Stimulated activated CD4-positive, alpha-beta T cell treated with anti-CD3 and anti-CD28 coated beads, TNF-alpha, amount 100 ng/mL, for 1 hour (primary cell): ENCODE results near the gene CARNS1.

Experiments
- DNase-seq, 3 donors: peaks; one replicate each; pipeline ENCODE4 v3.0.0-alpha.2; 2020; ENCODE audit warnings: low read depth in 3 of 3, low spot score in 1 of 3

CARNS1 gene

DNA sequence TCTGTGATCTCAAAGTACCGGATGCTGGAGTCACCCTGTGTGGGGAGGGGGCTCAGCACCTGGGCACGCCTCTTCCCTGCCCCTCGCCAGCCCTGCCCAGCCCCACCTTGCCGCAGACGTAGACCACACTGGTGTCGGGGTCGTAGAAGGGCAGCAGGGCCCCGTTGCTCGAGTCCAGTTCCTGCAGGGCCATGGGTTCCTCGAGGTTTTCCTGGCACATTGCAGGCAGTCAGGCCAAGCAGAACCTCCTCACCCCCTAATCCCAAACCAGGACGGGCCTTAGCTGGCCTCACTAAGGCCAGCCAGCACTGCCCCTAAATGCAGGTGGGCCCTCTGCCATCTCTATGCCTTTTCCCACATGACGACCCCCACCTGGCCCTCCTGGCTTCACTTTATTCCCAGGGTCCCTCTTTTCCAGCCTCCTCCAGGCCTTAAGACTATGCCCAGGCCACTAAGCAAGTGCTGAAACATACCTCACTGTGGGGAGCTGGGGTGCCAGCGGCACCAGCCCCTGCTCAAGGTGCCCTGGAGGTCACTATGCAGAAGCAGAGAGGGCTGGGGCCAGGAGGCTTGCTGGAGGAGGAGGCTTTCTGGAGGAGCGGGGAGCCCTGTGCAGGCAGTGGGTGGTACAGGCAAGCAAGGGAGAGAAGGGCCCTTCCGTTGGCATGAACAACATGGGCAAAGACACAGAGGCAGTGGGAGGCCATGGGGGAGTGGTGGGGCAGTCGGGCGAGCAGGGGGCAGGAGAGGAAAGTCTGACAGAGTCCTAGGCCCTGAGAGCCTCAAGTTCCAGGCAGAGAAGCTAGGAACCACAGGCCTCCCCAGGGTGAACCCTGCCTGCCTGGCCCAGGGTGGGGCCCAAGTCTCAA, 25.0 kb downstream of the CARNS1 start:
- DNase-seq: no peak

GRCh38 chr11:67441098-67441563, 25.7 kb downstream of the CARNS1 start:
- DNase-seq: no peak

GRCh38 chr11:67441731-67442351, 26.4 kb downstream of the CARNS1 start:
- DNase-seq: no peak

- DNase-seq: no peak
These were observed 27.3 kb downstream of the CARNS1 start for GRCh38 chr11:67442504-67443404.

DNA sequence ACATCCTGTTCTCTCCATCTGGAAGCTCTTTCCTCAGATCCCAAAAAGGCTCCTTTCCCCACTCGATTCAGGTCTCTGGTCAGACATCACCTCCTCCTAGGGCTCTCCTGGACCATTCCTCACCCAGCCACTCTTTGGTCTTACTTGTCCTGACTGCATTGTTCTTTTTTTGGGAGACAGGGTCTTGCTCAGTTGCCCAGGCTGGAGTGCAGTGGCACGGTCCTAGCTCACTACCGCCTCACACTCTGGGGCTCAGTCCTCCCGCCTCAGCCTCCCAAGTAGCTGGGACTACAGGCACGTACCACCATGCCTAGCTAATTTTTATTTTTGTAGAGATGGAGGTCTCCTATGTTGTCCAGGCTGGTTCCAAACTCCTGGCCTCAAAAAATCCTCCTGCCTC, 30.0 kb downstream of the CARNS1 start:
- DNase-seq: no peak

GRCh38 chr11:67448220-67448609, 32.7 kb downstream of the CARNS1 start:
- DNase-seq: no peak

DNA sequence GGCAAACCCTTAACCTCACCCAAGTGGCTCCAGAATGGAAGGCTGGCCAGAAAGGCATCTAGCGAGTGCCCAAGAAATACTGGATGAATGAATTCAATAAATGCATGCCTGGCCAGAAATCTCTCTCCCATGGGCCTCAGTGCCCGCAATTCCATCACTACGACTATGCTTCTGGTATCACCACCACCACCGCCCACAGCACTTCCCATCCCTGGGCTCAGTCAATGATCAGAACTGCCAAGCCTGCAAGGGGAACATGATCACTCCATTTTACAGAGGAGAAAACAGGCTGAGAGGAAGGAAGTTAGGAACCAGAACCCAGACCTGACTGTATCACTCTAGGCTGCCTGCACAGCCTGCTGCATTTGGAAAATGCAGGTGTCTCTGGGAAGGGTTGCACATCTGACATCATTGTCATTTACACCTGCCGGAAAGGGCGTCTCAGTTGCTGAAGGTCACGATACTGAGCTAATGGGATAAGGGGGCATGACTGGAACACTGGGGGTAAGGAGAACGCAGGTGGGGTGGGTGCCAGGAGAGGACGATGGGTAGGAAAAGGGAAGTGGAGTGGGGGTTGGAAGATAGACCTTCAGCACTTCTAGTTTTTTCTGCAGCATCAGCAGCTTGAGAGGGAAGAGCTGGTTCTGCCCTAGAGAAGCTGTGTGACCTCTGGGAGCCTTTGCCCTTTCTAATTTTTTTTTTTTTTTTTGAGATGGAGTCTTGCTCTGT, 33.8 kb downstream of the CARNS1 start:
- DNase-seq: no peak

DNA sequence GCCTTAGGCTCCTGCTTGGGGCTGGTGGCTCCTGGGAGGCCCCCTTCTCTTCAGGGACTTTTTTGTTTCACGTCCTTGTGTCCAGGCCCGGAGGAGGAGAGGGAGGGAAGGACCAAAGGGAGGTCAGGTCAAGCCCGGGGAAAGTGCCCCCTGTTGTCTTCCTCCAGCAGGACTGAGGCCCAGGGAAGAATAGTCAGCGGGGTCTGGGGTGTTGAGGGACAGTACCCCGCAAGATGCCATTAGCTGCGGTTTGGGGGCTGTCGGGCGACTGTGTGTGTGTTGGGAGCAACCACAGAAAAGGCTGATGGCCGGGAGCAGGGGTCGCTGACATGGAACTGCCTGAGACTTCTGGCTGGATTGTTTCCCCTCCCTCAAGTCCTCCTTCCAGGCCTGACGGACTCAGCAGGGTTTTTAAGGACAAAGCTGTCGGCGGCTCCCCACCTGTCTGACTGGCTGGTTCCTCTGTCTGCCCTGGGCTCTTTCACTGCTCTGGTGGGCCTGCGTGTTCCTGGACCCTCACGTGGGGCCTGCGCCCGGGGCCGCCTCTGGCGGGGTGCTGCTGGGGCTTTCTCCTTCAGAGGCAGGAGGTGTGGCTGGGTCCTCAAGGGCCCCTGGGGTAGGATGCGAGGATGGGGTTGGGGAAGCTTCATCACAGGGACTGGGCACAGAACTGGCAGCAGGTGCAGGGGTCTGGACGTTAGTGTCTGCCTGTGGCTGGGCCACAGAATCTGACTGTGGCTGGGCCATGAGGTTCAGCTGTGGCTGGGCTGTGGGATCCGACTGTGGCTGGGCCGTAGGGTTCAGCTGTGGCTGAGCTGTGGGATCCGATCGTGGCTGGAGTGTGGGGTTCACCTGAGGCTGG, 35.5 kb downstream of the CARNS1 start:
- DNase-seq: no peak

- DNase-seq: no peak
These were observed 36.1 kb downstream of the CARNS1 start for GRCh38 chr11:67451658-67451976.

DNA sequence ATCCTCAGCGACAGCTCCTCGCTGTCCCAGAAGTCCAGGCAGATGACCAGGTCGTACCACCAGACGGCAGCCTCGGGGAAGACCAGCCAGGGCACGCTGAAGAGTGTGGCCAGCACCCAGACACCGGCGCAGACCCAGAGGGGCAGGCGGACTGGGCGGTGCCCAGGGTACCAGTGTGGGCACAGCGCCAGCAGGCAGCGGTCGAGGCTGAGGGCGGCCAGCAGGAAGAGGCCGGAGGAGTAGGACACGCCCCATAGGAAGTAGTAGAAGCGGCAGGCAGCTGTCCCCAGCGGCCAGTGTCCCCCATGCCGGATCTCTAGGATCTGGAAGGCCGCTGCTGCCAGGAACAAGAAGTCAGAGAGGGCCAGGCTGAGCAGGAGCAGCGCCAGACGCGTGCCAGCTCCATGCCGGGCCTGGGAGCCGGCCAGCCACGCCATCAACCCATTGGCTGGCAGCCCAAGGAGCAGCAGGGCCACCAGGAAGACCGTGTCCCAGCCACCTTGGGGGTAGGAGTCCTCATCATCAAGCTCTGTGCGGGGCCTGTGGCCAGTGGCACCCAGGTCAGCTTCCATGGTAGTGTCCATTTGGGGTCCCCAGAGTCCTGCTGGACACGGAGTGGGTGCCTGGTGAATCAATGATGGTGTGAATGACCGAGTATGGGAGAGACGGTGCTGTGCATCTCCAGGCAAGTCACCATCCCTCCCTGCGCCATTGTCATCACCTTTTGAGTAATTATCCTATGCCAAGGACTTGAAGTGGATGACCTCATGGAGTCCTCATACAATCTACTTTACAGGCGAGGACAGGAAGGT, 36.9 kb downstream of the CARNS1 start, which contains the start of gene GPR152:
GPR152 (minus strand) TSS at position 589 of the 812 bp plus-strand sequence; CDS start at position 584, 5 bp downstream.
- DNase-seq: no peak

- no peak for DNase-seq
These were observed 38.6 kb downstream of the CARNS1 start for GRCh38 chr11:67453816-67454732.

DNA sequence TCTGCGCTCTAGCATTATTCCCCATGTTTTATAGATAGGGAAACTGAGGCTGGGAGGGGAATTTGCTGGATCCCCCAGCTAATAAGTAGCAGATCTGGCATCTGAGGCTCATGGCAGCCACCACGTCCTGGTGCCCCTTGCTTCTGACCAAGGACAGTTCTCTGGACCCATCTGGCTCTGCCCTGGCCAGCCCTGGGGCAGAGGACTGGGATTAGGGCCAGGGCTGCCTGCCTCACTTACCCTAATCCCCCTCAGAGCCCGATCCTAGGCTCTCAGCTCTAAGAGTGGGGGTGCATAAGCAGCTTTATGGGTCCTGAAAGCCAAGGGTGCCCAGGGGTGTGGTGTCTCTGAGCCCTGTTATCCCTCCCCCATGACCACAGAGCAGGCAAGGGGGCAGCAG, 39.6 kb downstream of the CARNS1 start, which contains the start of gene CABP4:
CABP4 (plus strand) TSS at position 301 of the 400 bp plus-strand sequence; CDS start at position 371, 70 bp downstream.
- no peak for DNase-seq

- no peak for DNase-seq
These were observed 40.7 kb downstream of the CARNS1 start for GRCh38 chr11:67456068-67456705.

DNA sequence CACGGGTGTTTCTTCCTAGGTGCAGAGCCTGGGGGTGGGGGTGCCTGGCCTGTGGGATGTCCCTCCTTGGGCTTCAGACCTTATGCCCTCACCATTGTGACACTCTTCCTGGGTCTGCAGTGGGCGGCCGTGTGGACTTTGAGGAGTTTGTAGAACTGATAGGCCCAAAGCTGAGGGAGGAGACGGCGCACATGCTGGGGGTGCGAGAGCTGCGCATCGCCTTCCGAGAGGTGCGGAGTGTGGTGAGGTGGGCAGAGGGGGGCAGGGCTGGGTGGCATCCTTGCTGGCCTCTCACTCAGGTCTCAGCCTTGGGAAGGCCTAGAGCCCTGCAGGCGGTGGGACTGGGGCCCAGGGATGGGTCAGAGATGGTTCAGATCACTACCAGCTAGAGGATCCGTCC, 42.0 kb downstream of the CARNS1 start:
- DNase-seq: no peak

- no peak for DNase-seq
These were observed 42.8 kb downstream of the CARNS1 start for GRCh38 chr11:67458266-67458665.

GRCh38 chr11:67463186-67463585, 47.7 kb downstream of the CARNS1 start:
- DNase-seq: no peak

DNA sequence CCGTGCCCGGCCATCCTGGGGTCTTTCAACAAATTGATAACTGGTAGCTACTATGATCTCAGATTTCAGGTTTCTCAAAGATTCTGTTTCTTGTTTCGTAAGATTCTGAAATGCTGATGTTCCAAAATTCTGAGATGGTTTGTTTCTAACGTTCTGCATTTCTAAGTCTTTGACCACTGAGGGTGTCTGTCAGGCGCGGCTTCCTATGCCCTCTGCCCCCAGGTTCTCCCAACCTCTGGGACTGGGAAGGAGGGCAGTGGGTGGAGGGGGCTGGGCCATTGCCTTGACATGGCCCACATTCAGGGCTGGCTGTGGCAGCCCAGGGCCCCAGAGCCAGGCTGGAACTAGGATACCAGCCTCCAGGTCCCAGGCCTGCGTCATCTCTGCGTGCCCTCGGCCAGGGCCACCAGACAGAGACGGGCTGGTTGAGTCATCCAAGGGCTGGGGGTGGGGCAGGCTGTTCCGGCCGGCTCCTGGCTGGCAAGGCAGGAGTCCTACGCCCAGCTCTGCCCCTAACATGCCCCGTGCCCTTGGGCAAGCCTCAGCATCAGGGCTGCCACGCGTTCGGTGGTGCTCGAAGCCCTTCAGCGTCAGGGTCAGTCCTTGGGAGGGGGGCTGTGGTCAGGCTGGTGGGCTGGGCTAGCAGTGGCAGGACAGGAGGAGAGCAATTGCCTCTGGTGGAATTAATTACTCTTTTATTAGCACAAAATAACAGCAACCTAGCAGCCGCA, 48.4 kb downstream of the CARNS1 start:
- no peak for DNase-seq
